Measurements from ENCODE around the gene TYROBP. TPM values are rescaled to one million over a fixed set of nuclear protein-coding genes. Genes with fewer than 3 reads are reported as not detected.
A peak's percentile ranks its signal among the peaks of the same experiment; 100 is the strongest.

TYROBP gene
- total and polyA plus RNA-seq, 4 donors = 26.8 to 89.6 (median 40.7) TPM

- 6% methylated on average over 9 of the region's 9 CpGs for WGBS
- no peak for DNase-seq (ENCODE audit: low spot score)
- H3K9me3 ChIP-seq (ENCODE audit: control insufficient read depth in 4 of 4, low read length in 3 of 4) = no peaks in the 10 kb centered on the region
- H3K27me3 ChIP-seq (ENCODE audit: control insufficient read depth in 4 of 4, insufficient read depth in 4 of 4, low read length in 3 of 4) = peaks cover 0 to under 1% (median 0%) of the 10 kb centered on the region in 4 donors
- H3K36me3 ChIP-seq (ENCODE audit: control insufficient read depth in 4 of 4, insufficient read depth in 3 of 4, low read depth in 1 of 4, low read length in 3 of 4) = no peaks in the 10 kb centered on the region
- H3K27ac ChIP-seq (ENCODE audit: low read depth in 1 of 2, low read length in 2 of 2) = no peak overlapping the region
- H3K4me3 ChIP-seq (ENCODE audit: low read depth in 1 of 3, low read length in 3 of 3) = no peak overlapping the region
- H3K4me1 ChIP-seq (ENCODE audit: control insufficient read depth in 4 of 4, insufficient read depth in 4 of 4, low read length in 3 of 4) = peaks cover 8 to 15% (median 12%) of the 10 kb centered on the region in 4 donors
- no peak overlapping the region for H3K9ac ChIP-seq (ENCODE audit: low read depth in 1 of 2, low read length in 2 of 2)
- TF ChIP-seq ZBTB33 (IDR thresholded peaks at IDR 0.05) (no peak), FOXA1 (IDR thresholded peaks at IDR 0.05) (no peak), RAD21 (IDR thresholded peaks at IDR 0.05) (peak in 1 of 2 donors; percentile 3), ATF3 (IDR thresholded peaks at IDR 0.05) (no peak)
These were observed 23.7 kb upstream of the TYROBP start for GRCh38 chr19:35931874-35932202.

GRCh38 chr19:35931161-35931873 lies 23.2 kb upstream of the TYROBP start:
- Histone ChIP-seq H3K4me3 (ENCODE audit: low read depth in 1 of 3, low read length in 3 of 3) (no peak overlapping the region), H3K9ac (ENCODE audit: low read depth in 1 of 2, low read length in 2 of 2) (no peak overlapping the region), H3K27me3 (ENCODE audit: control insufficient read depth in 4 of 4, insufficient read depth in 4 of 4, low read length in 3 of 4) (peaks cover 0 to 4% (median 0%) of the 10 kb centered on the region in 4 donors), H3K27ac (ENCODE audit: low read depth in 1 of 2, low read length in 2 of 2) (peak overlapping the region in 1 of 2 donors; percentile 61), H3K36me3 (ENCODE audit: control insufficient read depth in 4 of 4, insufficient read depth in 3 of 4, low read depth in 1 of 4, low read length in 3 of 4) (no peaks in the 10 kb centered on the region), H3K4me1 (ENCODE audit: control insufficient read depth in 4 of 4, insufficient read depth in 4 of 4, low read length in 3 of 4) (peaks cover 3 to 11% (median 9%) of the 10 kb centered on the region in 4 donors), H3K9me3 (ENCODE audit: control insufficient read depth in 4 of 4, low read length in 3 of 4) (no peaks in the 10 kb centered on the region)
- under 1% methylated on average over 47 of the region's 47 CpGs for WGBS
- TF ChIP-seq TAF1 (conservative IDR thresholded peaks at IDR 0.05) (peak; percentile 16), SP1 (IDR thresholded peaks at IDR 0.05) (peak; percentile 87), ZBTB33 (IDR thresholded peaks at IDR 0.05) (peak; percentile 98), GABPA (IDR thresholded peaks at IDR 0.05 in 1 of 2, conservative IDR thresholded peaks at IDR 0.05 in 1 of 2) (peak in 1 of 2 donors; percentile 90), CTCF (IDR thresholded peaks at IDR 0.05; ENCODE audit: low read depth, low read length, missing input control) (peak; percentile 93), ATF3 (IDR thresholded peaks at IDR 0.05) (no peak), FOXA2 (IDR thresholded peaks at IDR 0.05) (peak; percentile 69), MAX (IDR thresholded peaks at IDR 0.05) (peak; percentile 96), RXRA (IDR thresholded peaks at IDR 0.05) (peak; percentile 50 to 55), FOXA1 (IDR thresholded peaks at IDR 0.05) (peak; percentile 59), HNF4A (conservative IDR thresholded peaks at IDR 0.05) (no peak), HNF4G (IDR thresholded peaks at IDR 0.05) (no peak), NR2F2 (IDR thresholded peaks at IDR 0.05) (no peak), YY1 (IDR thresholded peaks at IDR 0.05) (peak; percentile 97), REST (IDR thresholded peaks at IDR 0.05) (peak; percentile 94), EGR1 (IDR thresholded peaks at IDR 0.05; ENCODE audit: low read depth in 2 of 2) (peak in 1 of 2 donors; percentile 82), JUND (IDR thresholded peaks at IDR 0.05) (no peak), RAD21 (IDR thresholded peaks at IDR 0.05) (peak; percentile 96 to 98)
- peak; percentile 98 for DNase-seq (ENCODE audit: low spot score)
